PFSK-1 (cell line): ENCODE results near the gene NUDCD3.

Source experiments
- POLR2AphosphoS5 ChIP-seq: IDR thresholded peaks from 2 replicates; pipeline ENCODE4 v1.6.1; 2012; ENCODE audit warnings: low read depth, mild to moderate bottlenecking, control low read depth, low read length, moderate library complexity
- SIN3A ChIP-seq: IDR thresholded peaks from 2 replicates; pipeline ENCODE4 v1.6.1; 2012; ENCODE audit warnings: mild to moderate bottlenecking, low read length, moderate library complexity, borderline replicate concordance; ENCODE audit not compliant: insufficient read depth

DNA sequence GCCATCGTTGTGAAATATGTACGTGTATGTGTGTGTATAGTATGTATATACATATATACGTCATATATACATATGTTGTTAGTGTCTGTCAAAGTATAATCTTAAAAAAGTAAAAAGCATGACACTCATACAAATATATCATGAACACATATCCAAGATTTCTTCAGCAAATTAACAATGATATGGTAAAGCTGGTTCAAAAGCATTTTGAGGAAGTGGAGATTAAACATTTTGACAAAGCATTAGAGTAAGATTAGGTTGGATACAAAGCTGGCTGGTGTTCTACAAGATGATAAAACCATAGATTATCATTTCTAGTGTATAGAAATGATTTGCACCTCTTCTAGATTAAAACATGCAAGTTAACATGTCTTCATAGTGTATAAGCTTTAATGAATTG is 771 bp upstream of the NUDCD3 start:
- no peak for TF ChIP-seq SIN3A
- no peak for TF ChIP-seq POLR2AphosphoS5
